Body of pancreas (tissue), 4 donors: Measurements from ENCODE around the gene PLCXD1.

ENCODE experiments used
- POLR2A ChIP-seq, 3 donors: fragments of 450-650 bp; IDR thresholded peaks; one replicate each; pipeline ENCODE4 v1.6.1; 2016; ENCODE audit warnings: antibody characterized with exemption in 3 of 3, mild to moderate bottlenecking in 2 of 3
- TF ChIP-seq, protein P1 (sequence below), 7 experiments: fragments of 450-650 bp in 4 of 7; fragments of 200-600 bp in 3 of 7; sonication (generic) in 3 of 7; IDR thresholded peaks; one replicate each; pipeline ENCODE4 v1.5.1; 2016 to 2019; ENCODE audit warnings: antibody characterized with exemption in 7 of 7

DNA sequence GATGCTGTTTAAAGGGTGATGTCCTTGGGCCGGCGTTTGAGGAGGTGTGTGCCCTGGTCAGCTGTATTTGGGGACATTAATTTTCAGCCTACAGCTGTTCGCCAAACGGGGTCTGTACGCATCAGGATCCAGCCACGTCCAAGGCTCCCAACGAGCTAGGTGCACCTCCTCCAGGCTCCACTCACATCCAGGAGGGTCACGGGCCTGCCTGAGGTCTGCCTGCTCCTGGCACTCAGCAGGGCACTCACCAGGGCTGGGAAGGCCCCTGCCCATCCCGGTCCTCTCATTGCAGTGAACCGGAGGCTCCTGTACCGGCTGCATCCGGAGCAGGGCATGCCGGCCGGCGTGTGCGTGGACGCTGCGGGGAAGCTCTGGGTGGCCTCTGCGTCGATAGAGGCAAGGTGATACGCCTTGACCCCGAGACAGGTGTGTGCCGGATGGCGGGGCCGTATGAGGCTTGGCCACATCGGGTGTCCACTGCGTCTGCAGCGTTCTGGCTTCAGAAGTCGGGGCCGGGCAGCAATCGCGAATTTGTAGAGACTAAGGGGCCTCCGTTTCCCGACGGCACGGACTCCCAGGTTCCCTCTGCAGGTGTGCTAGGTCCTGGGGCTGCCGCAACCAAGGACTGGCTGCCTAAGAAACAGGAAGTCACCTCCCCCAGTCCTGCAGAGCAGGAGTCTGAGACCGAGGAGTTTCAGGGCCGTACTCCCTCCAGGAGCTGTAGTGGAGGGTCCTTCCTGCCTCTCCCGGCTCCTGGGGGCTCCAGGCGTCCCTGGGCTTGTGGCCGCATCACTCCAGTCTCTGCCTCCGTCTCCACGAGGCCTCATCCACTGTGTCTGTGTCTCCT lies 27.5 kb upstream of the PLCXD1 start:
- TF ChIP-seq, protein P1, sequence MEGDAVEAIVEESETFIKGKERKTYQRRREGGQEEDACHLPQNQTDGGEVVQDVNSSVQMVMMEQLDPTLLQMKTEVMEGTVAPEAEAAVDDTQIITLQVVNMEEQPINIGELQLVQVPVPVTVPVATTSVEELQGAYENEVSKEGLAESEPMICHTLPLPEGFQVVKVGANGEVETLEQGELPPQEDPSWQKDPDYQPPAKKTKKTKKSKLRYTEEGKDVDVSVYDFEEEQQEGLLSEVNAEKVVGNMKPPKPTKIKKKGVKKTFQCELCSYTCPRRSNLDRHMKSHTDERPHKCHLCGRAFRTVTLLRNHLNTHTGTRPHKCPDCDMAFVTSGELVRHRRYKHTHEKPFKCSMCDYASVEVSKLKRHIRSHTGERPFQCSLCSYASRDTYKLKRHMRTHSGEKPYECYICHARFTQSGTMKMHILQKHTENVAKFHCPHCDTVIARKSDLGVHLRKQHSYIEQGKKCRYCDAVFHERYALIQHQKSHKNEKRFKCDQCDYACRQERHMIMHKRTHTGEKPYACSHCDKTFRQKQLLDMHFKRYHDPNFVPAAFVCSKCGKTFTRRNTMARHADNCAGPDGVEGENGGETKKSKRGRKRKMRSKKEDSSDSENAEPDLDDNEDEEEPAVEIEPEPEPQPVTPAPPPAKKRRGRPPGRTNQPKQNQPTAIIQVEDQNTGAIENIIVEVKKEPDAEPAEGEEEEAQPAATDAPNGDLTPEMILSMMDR (IDR thresholded peaks at IDR 0.05), result no peak
- no peak for TF ChIP-seq POLR2A (IDR thresholded peaks at IDR 0.05)
